HUES48 (cell line): ENCODE results near the gene SLC7A6OS.

Experiments
- H3K27ac ChIP-seq: one replicate; pipeline ENCODE4 v1.7.0; 2013; ENCODE audit warnings: low read depth, low read length, inconsistent platforms
- H3K27me3 ChIP-seq: 2 replicates; pipeline ENCODE4 v1.6.1; 2013; ENCODE audit warnings: mild to moderate bottlenecking, low read length; ENCODE audit not compliant: control insufficient read depth, insufficient read depth
- H3K36me3 ChIP-seq: 2 replicates; pipeline ENCODE4 v1.6.1; 2013; ENCODE audit warnings: low read length; ENCODE audit not compliant: control insufficient read depth, insufficient read depth
- H3K4me1 ChIP-seq: 2 replicates; pipeline ENCODE4 v1.6.1; 2013; ENCODE audit warnings: mild to moderate bottlenecking, low read length; ENCODE audit not compliant: control insufficient read depth, insufficient read depth
- H3K4me3 ChIP-seq: 2 replicates; pipeline ENCODE4 v1.5.1; 2013; ENCODE audit warnings: mild to moderate bottlenecking, low read depth, low read length
- H3K9ac ChIP-seq: 2 replicates; pipeline ENCODE4 v1.6.1; 2013; ENCODE audit warnings: mild to moderate bottlenecking, low read depth, low read length, moderate library complexity
- H3K9me3 ChIP-seq: 2 replicates; pipeline ENCODE4 v1.6.1; 2013; ENCODE audit warnings: low read length; ENCODE audit not compliant: control insufficient read depth, insufficient read depth

Gene SLC7A6OS

GRCh38 chr16:68310774-68311511 is at the start of gene SLC7A6OS, which contains the start of gene PRMT7:
Gene SLC7A6OS (minus strand): TSS chr16:68310946. CDS start chr16:68310926, 20 bp downstream.
Gene PRMT7 (plus strand): TSS chr16:68311019. CDS start chr16:68315980, 4,961 bp downstream.
- Histone ChIP-seq H3K27me3 (no peaks in the 10 kb centered on the region), H3K36me3 (peaks cover 50% of the 10 kb centered on the region), H3K27ac (peak within 1 kb of the TSS; percentile 87), H3K4me3 (peak within 1 kb of the TSS; percentile 97), H3K9me3 (no peaks in the 10 kb centered on the region), H3K9ac (peak within 1 kb of the TSS; percentile 87), H3K4me1 (peaks cover 12% of the 10 kb centered on the region)

GRCh38 chr16:68359398-68360191 is 48.8 kb upstream of the SLC7A6OS start:
- Histone ChIP-seq H3K36me3 (peaks cover 34% of the 10 kb centered on the region), H3K4me1 (no peaks in the 10 kb centered on the region), H3K27ac (no peak overlapping the region)

GRCh38 chr16:68358951-68359350 is 48.2 kb upstream of the SLC7A6OS start:
- Histone ChIP-seq H3K9ac (no peak overlapping the region), H3K27me3 (no peaks in the 10 kb centered on the region), H3K36me3 (peaks cover 39% of the 10 kb centered on the region), H3K4me1 (no peaks in the 10 kb centered on the region), H3K9me3 (no peaks in the 10 kb centered on the region), H3K27ac (no peak overlapping the region), H3K4me3 (no peak overlapping the region)

More at GRCh38 chr16:68359398-68360191, 48.8 kb upstream of the SLC7A6OS start:
- Histone ChIP-seq H3K27me3 (no peaks in the 10 kb centered on the region), H3K4me3 (no peak overlapping the region), H3K9ac (no peak overlapping the region), H3K9me3 (no peaks in the 10 kb centered on the region)

- Histone ChIP-seq H3K4me1 (no peaks in the 10 kb centered on the region), H3K36me3 (peaks cover 49% of the 10 kb centered on the region), H3K9ac (no peak overlapping the region), H3K9me3 (no peaks in the 10 kb centered on the region), H3K27ac (no peak overlapping the region), H3K4me3 (no peak overlapping the region), H3K27me3 (no peaks in the 10 kb centered on the region)
Measured at GRCh38 chr16:68357923-68358322, 47.2 kb upstream of the SLC7A6OS start.

GRCh38 chr16:68357521-68357922 is 46.8 kb upstream of the SLC7A6OS start:
- no peaks in the 10 kb centered on the region for H3K27me3 ChIP-seq
- H3K9ac ChIP-seq, result no peak overlapping the region
- no peaks in the 10 kb centered on the region for H3K4me1 ChIP-seq
- no peak overlapping the region for H3K4me3 ChIP-seq
- no peak overlapping the region for H3K27ac ChIP-seq
- peaks cover 53% of the 10 kb centered on the region for H3K36me3 ChIP-seq
- H3K9me3 ChIP-seq, result no peaks in the 10 kb centered on the region

GRCh38 chr16:68356919-68357286 is 46.2 kb upstream of the SLC7A6OS start:
- Histone ChIP-seq H3K9me3 (no peaks in the 10 kb centered on the region), H3K4me1 (no peaks in the 10 kb centered on the region), H3K27me3 (no peaks in the 10 kb centered on the region), H3K4me3 (no peak overlapping the region), H3K27ac (no peak overlapping the region), H3K9ac (no peak overlapping the region), H3K36me3 (peaks cover 59% of the 10 kb centered on the region)

GRCh38 chr16:68356249-68356918 is 45.6 kb upstream of the SLC7A6OS start:
- Histone ChIP-seq H3K9me3 (no peaks in the 10 kb centered on the region), H3K9ac (no peak overlapping the region), H3K27ac (no peak overlapping the region), H3K27me3 (no peaks in the 10 kb centered on the region), H3K4me3 (no peak overlapping the region), H3K4me1 (no peaks in the 10 kb centered on the region), H3K36me3 (peaks cover 64% of the 10 kb centered on the region)

- Histone ChIP-seq H3K9ac (no peak overlapping the region), H3K36me3 (peaks cover 67% of the 10 kb centered on the region), H3K4me3 (no peak overlapping the region), H3K4me1 (no peaks in the 10 kb centered on the region), H3K27ac (no peak overlapping the region), H3K27me3 (no peaks in the 10 kb centered on the region), H3K9me3 (no peaks in the 10 kb centered on the region)
Measured at GRCh38 chr16:68355447-68356248, 44.9 kb upstream of the SLC7A6OS start.

GRCh38 chr16:68354816-68355215 is 44.1 kb upstream of the SLC7A6OS start:
- Histone ChIP-seq H3K9ac (no peak overlapping the region), H3K4me1 (no peaks in the 10 kb centered on the region), H3K4me3 (no peak overlapping the region), H3K27me3 (no peaks in the 10 kb centered on the region), H3K36me3 (peaks cover 75% of the 10 kb centered on the region), H3K27ac (no peak overlapping the region), H3K9me3 (no peaks in the 10 kb centered on the region)

- Histone ChIP-seq H3K9ac (no peak overlapping the region), H3K27me3 (no peaks in the 10 kb centered on the region), H3K4me1 (no peaks in the 10 kb centered on the region), H3K4me3 (no peak overlapping the region), H3K9me3 (no peaks in the 10 kb centered on the region), H3K27ac (no peak overlapping the region), H3K36me3 (peaks cover 87% of the 10 kb centered on the region)
Measured at GRCh38 chr16:68353366-68353765, 42.6 kb upstream of the SLC7A6OS start.
